GM23338 (cell line): ENCODE results near the gene CDH23. TPM values are rescaled to one million over a fixed set of nuclear protein-coding genes. Genes with fewer than 3 reads are reported as not detected.

Source experiments
- ATAC-seq: fragments of 200-7000 bp; cut with Tn5 transposase; 3 replicates; pipeline ENCODE4 v1.9.1; 2020
- DNase-seq: peaks from one replicate; pipeline ENCODE4 v3.0.0-alpha.2; 2015; ENCODE audit warnings: low spot score
- H2AFZ ChIP-seq: fragments of 200-600 bp; sonication (generic); 2 replicates; pipeline ENCODE4 v1.8.0; 2016; ENCODE audit warnings: antibody characterized with exemption, mild to moderate bottlenecking, moderate library complexity
- H3F3A ChIP-seq: fragments of 200-600 bp; sonication (generic); replicated peaks from 2 replicates; pipeline ENCODE4 v1.8.0; 2017; ENCODE audit warnings: antibody characterized with exemption, mixed run types, low read depth
- H3K27ac ChIP-seq: fragments of 200-600 bp; sonication (generic); 2 replicates; pipeline ENCODE4 v1.6.1; 2016; ENCODE audit warnings: low read depth
- H3K27me3 ChIP-seq: fragments of 200-600 bp; sonication (generic); 2 replicates; pipeline ENCODE4 v1.8.0; 2016; ENCODE audit warnings: mild to moderate bottlenecking, mixed run types, moderate library complexity; ENCODE audit not compliant: insufficient read depth
- H3K36me3 ChIP-seq: fragments of 200-600 bp; sonication (generic); 2 replicates; pipeline ENCODE4 v1.8.0; 2016; ENCODE audit warnings: mild to moderate bottlenecking; ENCODE audit not compliant: insufficient read depth
- H3K4me1 ChIP-seq: fragments of 200-600 bp; sonication (generic); 2 replicates; pipeline ENCODE4 v1.8.0; 2016; ENCODE audit warnings: mild to moderate bottlenecking, moderate library complexity; ENCODE audit not compliant: insufficient read depth
- H3K4me2 ChIP-seq: fragments of 200-600 bp; sonication (generic); 2 replicates; pipeline ENCODE4 v1.7.1; 2017; ENCODE audit warnings: mixed run types
- H3K4me3 ChIP-seq: fragments of 200-600 bp; sonication (generic); 2 replicates; pipeline ENCODE4 v1.6.1; 2016; ENCODE audit warnings: mixed run types
- H3K79me2 ChIP-seq: fragments of 200-600 bp; sonication (generic); replicated peaks from 2 replicates; pipeline ENCODE4 v1.8.0; 2017; ENCODE audit warnings: mild to moderate bottlenecking; ENCODE audit not compliant: insufficient read depth
- H3K9me2 ChIP-seq: fragments of 200-600 bp; sonication (generic); 2 replicates; pipeline ENCODE4 v1.8.0; 2017; ENCODE audit not compliant: insufficient read depth
- H4K20me1 ChIP-seq: fragments of 200-600 bp; sonication (generic); replicated peaks from 2 replicates; pipeline ENCODE4 v1.8.0; 2017; ENCODE audit warnings: mild to moderate bottlenecking; ENCODE audit not compliant: insufficient read depth
- H3K27ac Mint-ChIP-seq: 2 replicates; pipeline ENCODE4 v1.8.0; 2020; ENCODE audit warnings: inconsistent platforms, mild to moderate bottlenecking, moderate library complexity, mixed read lengths
- H3K27me3 Mint-ChIP-seq: 3 replicates; pipeline ENCODE4 v1.8.0; 2022; ENCODE audit warnings: low read depth, mild to moderate bottlenecking, moderate library complexity, mixed read lengths, inconsistent platforms; ENCODE audit not compliant: insufficient read depth, poor library complexity
- H3K36me3 Mint-ChIP-seq: 3 replicates; pipeline ENCODE4 v1.8.0; 2021; ENCODE audit warnings: low read depth, mild to moderate bottlenecking, inconsistent platforms, moderate library complexity, mixed read lengths
- H3K4me1 Mint-ChIP-seq: 3 replicates; pipeline ENCODE4 v1.8.0; 2020; ENCODE audit warnings: mild to moderate bottlenecking, inconsistent platforms, mixed read lengths
- H3K4me3 Mint-ChIP-seq: 3 replicates; pipeline ENCODE4 v1.8.0; 2021; ENCODE audit warnings: moderate library complexity, mild to moderate bottlenecking, inconsistent platforms, mixed read lengths
- H3K9me3 Mint-ChIP-seq: 3 replicates; pipeline ENCODE4 v1.8.0; 2020; ENCODE audit warnings: moderate library complexity, mild to moderate bottlenecking, inconsistent platforms, mixed read lengths
- CREB1 ChIP-seq: fragments of 250-450 bp; sonication (Bioruptor Pico); IDR thresholded peaks from 2 replicates; pipeline ENCODE4 v1.5.0; 2020; ENCODE audit warnings: low read depth, mild to moderate bottlenecking, moderate library complexity
- CTCF ChIP-seq, 2 experiments: fragments of 200-600 bp in 1 of 2; sonication (generic) in 1 of 2; conservative IDR thresholded peaks; 2 replicates each; pipeline versions ENCODE4 v1.5.1 to v1.6.1; 2016 to 2017; ENCODE audit warnings: antibody characterized with exemption in 2 of 2, low read depth in 2 of 2, mild to moderate bottlenecking in 2 of 2, moderate library complexity in 1 of 2
- ETS1 ChIP-seq: IDR thresholded peaks from 2 replicates; pipeline ENCODE4 v1.6.1; 2016; ENCODE audit warnings: antibody characterized with exemption
- EZH2phosphoT487 ChIP-seq: fragments of 200-600 bp; sonication (generic); IDR thresholded peaks from one replicate; pipeline ENCODE4 v1.8.1; 2018; ENCODE audit warnings: antibody characterized with exemption; ENCODE audit not compliant: unreplicated experiment
- NANOG ChIP-seq: IDR thresholded peaks from 2 replicates; pipeline ENCODE4 v1.6.1; 2016; ENCODE audit warnings: antibody characterized with exemption, borderline replicate concordance
- STAT1 ChIP-seq: IDR thresholded peaks from one replicate; pipeline ENCODE4 v1.6.1; 2016; ENCODE audit warnings: antibody characterized with exemption; ENCODE audit not compliant: unreplicated experiment
- ZNF114 ChIP-seq: fragments of 250-450 bp; sonication (Bioruptor Pico); IDR thresholded peaks from 2 replicates; pipeline ENCODE4 v1.5.0; 2020; ENCODE audit warnings: mild to moderate bottlenecking, moderate library complexity
- ZNF331 ChIP-seq: fragments of 250-450 bp; sonication (Bioruptor Pico); IDR thresholded peaks from 2 replicates; pipeline ENCODE4 v1.5.0; 2020; ENCODE audit warnings: low read depth, mild to moderate bottlenecking, moderate library complexity
- ZNF462 ChIP-seq: fragments of 250-450 bp; sonication (Bioruptor Pico); IDR thresholded peaks from 2 replicates; pipeline ENCODE4 v1.5.0; 2020; ENCODE audit warnings: mild to moderate bottlenecking, moderate library complexity
- polyA plus RNA-seq: library from polyadenylated mRNA; unstranded; fragments of >200 nt; fragmentation: Nextera tagmentation; extraction: Ambion mirVana; gene quantifications from 2 replicates; pipeline ENCODE4 v1.2.1, GENCODE V29; 2016
- total RNA-seq: library from RNA; depleted of rRNA; stranded (reverse); fragments of >200 nt; shearing (Covaris generic); gene quantifications from 2 replicates; pipeline ENCODE4 v1.2.3, GENCODE V29; 2014

Gene CDH23
- total and polyA plus RNA-seq, 2 experiments from 2014 or later: 0.95 to 4.3 TPM

GRCh38 chr10:71705582-71705981, 308.9 kb downstream of the CDH23 start:
- no peaks in the 10 kb centered on the region for H3K9me2 ChIP-seq
- H3K27ac ChIP-seq: no peak overlapping the region
- ATAC-seq: no peak
- Mint-ChIP-seq H3K4me1 (no peaks in the 10 kb centered on the region; the same call in 1 of the 3 replicates), H3K4me3 (no peak overlapping the region), H3K36me3 (no peaks in the 10 kb centered on the region), H3K27ac (no peak overlapping the region), H3K9me3 (no peaks in the 10 kb centered on the region), H3K27me3 (peaks cover 7% of the 10 kb centered on the region)
- H3F3A ChIP-seq: no peaks in the 10 kb centered on the region
- DNase-seq: no peak
- no peak overlapping the region for H3K4me2 ChIP-seq
- H3K79me2 ChIP-seq: no peaks in the 10 kb centered on the region
- TF ChIP-seq CTCF (conservative IDR thresholded peaks at IDR 0.05; ENCODE audit: low read depth in 2 of 2) (peak in 1 of 2 experiments; percentile 35; a peak in 2 of 4 replicates), ZNF114 (no peak)
- no peaks in the 10 kb centered on the region for H3K27me3 ChIP-seq
- no peaks in the 10 kb centered on the region for H3K36me3 ChIP-seq
- no peak overlapping the region for H2AFZ ChIP-seq
- H4K20me1 ChIP-seq: no peaks in the 10 kb centered on the region
- no peak overlapping the region for H3K4me3 ChIP-seq
- no peaks in the 10 kb centered on the region for H3K4me1 ChIP-seq

GRCh38 chr10:71706216-71707121, 309.7 kb downstream of the CDH23 start:
- no peak overlapping the region for H3K4me3 ChIP-seq
- Mint-ChIP-seq H3K4me1 (no peaks in the 10 kb centered on the region; the same call in 1 of the 3 replicates), H3K9me3 (no peaks in the 10 kb centered on the region), H3K36me3 (no peaks in the 10 kb centered on the region), H3K27me3 (peaks cover 8% of the 10 kb centered on the region), H3K4me3 (no peak overlapping the region), H3K27ac (no peak overlapping the region)
- no peak for DNase-seq
- H3K36me3 ChIP-seq: no peaks in the 10 kb centered on the region
- ATAC-seq: no peak
- H3K4me2 ChIP-seq: no peak overlapping the region
- no peaks in the 10 kb centered on the region for H3F3A ChIP-seq
- no peaks in the 10 kb centered on the region for H3K79me2 ChIP-seq
- H3K27ac ChIP-seq: no peak overlapping the region
- no peak overlapping the region for H2AFZ ChIP-seq
- no peaks in the 10 kb centered on the region for H4K20me1 ChIP-seq
- H3K4me1 ChIP-seq: no peaks in the 10 kb centered on the region
- no peaks in the 10 kb centered on the region for H3K27me3 ChIP-seq
- H3K9me2 ChIP-seq: no peaks in the 10 kb centered on the region
- TF ChIP-seq ZNF462 (CRISPR knock-in tag) (no peak), NANOG (no peak), ETS1 (no peak), EZH2phosphoT487 (no peak), CREB1 (CRISPR knock-in tag) (no peak), ZNF114 (no peak), ZNF331 (CRISPR knock-in tag) (no peak), STAT1 (no peak)
